Measurements from ENCODE around the gene MAML1. TPM values are rescaled to one million over a fixed set of nuclear protein-coding genes. Genes with fewer than 3 reads are reported as not detected.

The MAML1 gene
- total and polyA plus RNA-seq, 2 donors (not counting 1 experiment from before 2014, with no cell fraction given) = 6.4 to 7.5 TPM

DNA sequence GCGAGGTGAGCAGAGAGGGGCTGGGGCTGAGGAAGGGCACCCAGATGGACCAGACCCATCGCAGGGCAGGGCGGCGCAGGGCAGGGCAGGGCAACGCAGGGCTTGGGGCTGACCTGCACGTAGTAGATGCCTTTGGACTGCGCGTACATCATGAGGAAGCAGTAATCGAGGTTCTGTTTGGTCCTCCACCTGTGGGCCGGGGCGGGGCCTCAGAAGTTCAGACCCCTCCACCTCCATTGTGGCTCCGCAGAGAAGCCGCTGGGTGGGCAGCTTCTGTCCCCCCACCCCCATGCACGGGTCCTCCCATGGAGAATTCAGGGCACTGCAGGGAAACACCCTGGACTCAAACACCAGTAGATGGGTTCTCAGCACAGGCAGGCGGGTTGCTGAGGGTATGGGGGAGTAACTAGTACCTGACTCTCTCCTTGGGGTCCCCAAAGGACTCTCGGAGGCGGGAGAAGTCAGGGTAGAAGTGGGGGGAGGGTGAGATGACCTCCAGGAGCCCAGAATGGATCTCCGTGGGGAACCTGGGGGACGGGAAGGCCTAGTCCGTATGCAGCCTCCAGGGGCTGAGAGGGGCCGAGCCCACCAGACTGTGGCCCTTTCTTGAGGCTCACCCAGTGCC lies 67.6 kb downstream of the MAML1 start:
- H3K36me3 ChIP-seq (ENCODE audit: control insufficient read depth, insufficient read depth, low read length) = peaks cover 37% of the 10 kb centered on the region
- H3K27ac ChIP-seq (ENCODE audit: insufficient read depth, low read length) = no peak overlapping the region
- H3K4me2 ChIP-seq (ENCODE audit: extremely low read depth, insufficient read depth, low read length) = no peak overlapping the region
- TF ChIP-seq CTCF (conservative IDR thresholded peaks at IDR 0.05 in 1 of 2, IDR thresholded peaks at IDR 0.05 in 1 of 2; ENCODE audit: low read depth in 1 of 2, low read length in 2 of 2) = no peak
- H3K27me3 ChIP-seq (ENCODE audit: control insufficient read depth, insufficient read depth, low read length) = no peaks in the 10 kb centered on the region
- H3K4me1 ChIP-seq (ENCODE audit: control insufficient read depth, extremely low read depth, insufficient read depth, low read length) = peaks cover 12% of the 10 kb centered on the region
- H3K9me3 ChIP-seq (ENCODE audit: control insufficient read depth, insufficient read depth, low read depth, low read length) = no peaks in the 10 kb centered on the region
- H2AFZ ChIP-seq (ENCODE audit: low read length) = no peak overlapping the region
- no peak overlapping the region for H3K4me3 ChIP-seq (replicated peaks in 1 of 4; ENCODE audit: control extremely low read depth in 1 of 4, insufficient read depth in 1 of 4, low read depth in 3 of 4, low read length in 4 of 4)
- DNase-seq (ENCODE audit: low read depth in 2 of 2) = no peak
- peaks cover 33% of the 10 kb centered on the region for H3K79me2 ChIP-seq (ENCODE audit: control insufficient read depth, insufficient read depth, low read length)
- H4K20me1 ChIP-seq (ENCODE audit: control insufficient read depth, extremely low read depth, insufficient read depth, low read length) = no peaks in the 10 kb centered on the region
- H3K9ac ChIP-seq (ENCODE audit: insufficient read depth, low read length) = no peak overlapping the region

DNA sequence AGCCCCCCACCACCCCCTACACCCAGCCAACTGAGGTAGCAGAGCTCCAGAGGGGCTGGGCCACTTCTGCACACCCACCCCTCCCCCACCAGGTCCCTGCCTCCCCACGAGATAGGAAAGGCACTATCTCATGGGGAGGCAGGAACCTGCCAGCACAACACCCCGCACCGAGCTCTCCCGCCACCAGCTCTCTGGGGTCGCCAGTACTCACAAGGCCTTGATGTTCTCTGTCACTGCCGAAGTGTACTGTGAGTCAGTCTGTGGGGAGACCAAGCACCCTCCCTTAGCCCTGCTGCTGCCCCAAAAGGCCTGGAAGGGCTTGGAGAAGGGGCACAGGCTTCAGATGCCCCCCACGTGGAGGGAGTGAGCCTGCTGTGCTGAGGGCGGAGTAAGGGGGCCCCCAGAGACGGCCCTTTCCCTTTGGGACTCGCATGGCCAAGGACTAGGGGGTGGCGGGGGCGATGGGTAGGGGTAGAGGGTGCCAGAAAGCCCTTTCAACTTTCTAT lies 68.1 kb downstream of the MAML1 start:
- DNase-seq (ENCODE audit: low read depth in 2 of 2) = no peak
- H3K36me3 ChIP-seq (ENCODE audit: control insufficient read depth, insufficient read depth, low read length) = peaks cover 37% of the 10 kb centered on the region

More for the DNA sequence above, 68.1 kb downstream of the MAML1 start:
- Histone ChIP-seq H3K4me1 (ENCODE audit: control insufficient read depth, extremely low read depth, insufficient read depth, low read length) (peaks cover 14% of the 10 kb centered on the region), H3K9ac (ENCODE audit: insufficient read depth, low read length) (no peak overlapping the region), H3K27me3 (ENCODE audit: control insufficient read depth, insufficient read depth, low read length) (no peaks in the 10 kb centered on the region), H3K27ac (ENCODE audit: insufficient read depth, low read length) (no peak overlapping the region), H4K20me1 (ENCODE audit: control insufficient read depth, extremely low read depth, insufficient read depth, low read length) (no peaks in the 10 kb centered on the region), H2AFZ (ENCODE audit: low read length) (no peak overlapping the region), H3K4me2 (ENCODE audit: extremely low read depth, insufficient read depth, low read length) (no peak overlapping the region), H3K9me3 (ENCODE audit: control insufficient read depth, insufficient read depth, low read depth, low read length) (no peaks in the 10 kb centered on the region), H3K4me3 (replicated peaks in 1 of 4; ENCODE audit: control extremely low read depth in 1 of 4, insufficient read depth in 1 of 4, low read depth in 3 of 4, low read length in 4 of 4) (no peak overlapping the region), H3K79me2 (ENCODE audit: control insufficient read depth, insufficient read depth, low read length) (peaks cover 39% of the 10 kb centered on the region)
- no peak for TF ChIP-seq EZH2 (IDR thresholded peaks at IDR 0.05; ENCODE audit: low read length, missing control alignments)
- TF ChIP-seq CTCF (conservative IDR thresholded peaks at IDR 0.05 in 1 of 2, IDR thresholded peaks at IDR 0.05 in 1 of 2; ENCODE audit: low read depth in 1 of 2, low read length in 2 of 2) = no peak
